K562 (cell line): ENCODE results near the gene ATP5F1D. TPM values are rescaled to one million over a fixed set of nuclear protein-coding genes. Genes with fewer than 3 reads are reported as not detected.
A peak's percentile ranks its signal among the peaks of the same experiment; 100 is the strongest.

Experiments
- E2F3 ChIP-seq: fragments of 250-450 bp; sonication (Bioruptor Pico); IDR thresholded peaks from 2 replicates; pipeline ENCODE4 v1.4.0; 2020; ENCODE audit warnings: mild to moderate bottlenecking
- EP400 ChIP-seq: fragments of 450-650 bp; IDR thresholded peaks from 2 replicates; pipeline ENCODE4 v1.6.1; 2017; ENCODE audit warnings: antibody characterized with exemption, mild to moderate bottlenecking, moderate library complexity
- ESRRA ChIP-seq: fragments of 450-650 bp; IDR thresholded peaks from 2 replicates; pipeline ENCODE4 v1.6.1; 2014; ENCODE audit warnings: low read depth, mild to moderate bottlenecking, moderate library complexity, borderline replicate concordance
- HNRNPLL ChIP-seq: fragments of 200-400 bp; formaldehyde crosslinking; IDR thresholded peaks from 2 replicates; pipeline ENCODE4 v1.6.1; 2017; ENCODE audit warnings: low read length, low read depth, mild to moderate bottlenecking; ENCODE audit not compliant: poor library complexity, severe bottlenecking
- KAT7 ChIP-seq: sonication (generic); formaldehyde crosslinking; IDR thresholded peaks from 2 replicates; pipeline ENCODE4 v1.8.0; 2022; ENCODE audit warnings: missing genetic modification reagents, mild to moderate bottlenecking, borderline replicate concordance
- KDM2B ChIP-seq: fragments of 250-450 bp; sonication (Bioruptor Pico); IDR thresholded peaks from 2 replicates; pipeline ENCODE4 v1.8.0; 2021; ENCODE audit warnings: mild to moderate bottlenecking, moderate library complexity
- PHF8 ChIP-seq: fragments of 200-600 bp; sonication (generic); IDR thresholded peaks from 2 replicates; pipeline ENCODE4 v1.6.1; 2012; ENCODE audit warnings: mixed run types, mild to moderate bottlenecking, inconsistent platforms, low read length, moderate library complexity, borderline replicate concordance
- RBM34 ChIP-seq: fragments of 200-400 bp; formaldehyde crosslinking; IDR thresholded peaks from 2 replicates; pipeline ENCODE4 v1.6.1; 2018; ENCODE audit warnings: low read length, borderline replicate concordance; ENCODE audit not compliant: insufficient read depth
- RUNX1 ChIP-seq: sonication (generic); IDR thresholded peaks from 2 replicates; pipeline ENCODE4 v1.6.1; 2016; ENCODE audit warnings: antibody characterized with exemption, low read depth
- SIN3A ChIP-seq, 2 experiments: fragments of 150-350 bp in 1 of 2; IDR thresholded peaks; 2 replicates each; pipeline ENCODE4 v1.6.1; 2011 to 2016; ENCODE audit warnings: borderline replicate concordance in 2 of 2, low read depth in 2 of 2, low read length in 2 of 2, mild to moderate bottlenecking in 2 of 2, moderate library complexity in 2 of 2; ENCODE audit not compliant: control insufficient read depth in 1 of 2
- SP2 ChIP-seq: IDR thresholded peaks from 2 replicates; pipeline ENCODE4 v1.6.1; 2011; ENCODE audit warnings: mild to moderate bottlenecking, low read depth, low read length, moderate library complexity; ENCODE audit not compliant: poor library complexity, severe bottlenecking; ENCODE audit errors: extremely low read depth
- SRSF1 ChIP-seq: fragments of 200-400 bp; formaldehyde crosslinking; IDR thresholded peaks from 2 replicates; pipeline ENCODE4 v1.6.1; 2017; ENCODE audit warnings: mild to moderate bottlenecking, low read depth, low read length, moderate library complexity
- ZBTB11 ChIP-seq, 3 experiments: fragments of 200-800 bp in 1 of 3; fragments of 250-450 bp in 1 of 3; fragments of 450-650 bp in 1 of 3; sonication (Bioruptor Pico) in 1 of 3; sonication (Bioruptor generic) in 1 of 3; formaldehyde crosslinking in 1 of 3; IDR thresholded peaks; 2 replicates each; pipeline versions ENCODE4 v1.6.1 to v1.8.0; 2016 to 2022; ENCODE audit warnings: mild to moderate bottlenecking in 2 of 3, missing genetic modification characterization in 2 of 3, missing compliant biosample characterization in 1 of 3, moderate library complexity in 1 of 3
- ZFP91 ChIP-seq: sonication (generic); formaldehyde crosslinking; IDR thresholded peaks from 2 replicates; pipeline ENCODE4 v1.8.0; 2022; ENCODE audit warnings: mild to moderate bottlenecking, missing genetic modification reagents
- polyA plus RNA-seq, 8 experiments: library from polyadenylated mRNA; depleted of rRNA in 4 of 8; stranded (reverse) in 5 of 8; unstranded in 3 of 8; fragments of >200 nt; fragmentation: Nextera tagmentation in 2 of 8; fragmentation: Illumina TruSeq in 1 of 8; extraction: Ambion mirVana in 2 of 8; extraction: Trizol in 1 of 8; gene quantifications; 2 replicates each; pipeline versions ENCODE4 v1.2.1 to v1.2.3, GENCODE V29; 2011 to 2014; ENCODE audit warnings: inconsistent platforms in 1 of 8, missing spikeins in 1 of 8
- total RNA-seq, 7 experiments: library from RNA; depleted of rRNA in 6 of 7; stranded (reverse); fragments of >200 nt in 6 of 7; fragmentation: Illumina TruSeq in 2 of 7; extraction: Trizol in 2 of 7; gene quantifications; 2 replicates each; pipeline versions ENCODE4 v1.2.1 to v1.2.3, GENCODE V29; 2011 to 2021; ENCODE audit warnings: low replicate concordance in 1 of 7
- TF ChIP-seq, protein P1 (sequence below): fragments of 450-650 bp; formaldehyde crosslinking; IDR thresholded peaks from 2 replicates; pipeline ENCODE4 v1.4.0; 2020; ENCODE audit warnings: mild to moderate bottlenecking, mixed read lengths
- TF ChIP-seq, protein P2 (sequence below), 2 experiments: fragments of 450-650 bp; conservative IDR thresholded peaks; 2 replicates each; pipeline ENCODE4 v1.6.1; 2017; ENCODE audit warnings: mild to moderate bottlenecking in 2 of 2, moderate library complexity in 2 of 2

Gene ATP5F1D
- total and polyA plus RNA-seq, 9 of the 15 experiments (the other 6 are each of a cell fraction or from before 2014, with no cell fraction given) = 3.9 to 409 (median 36.8) TPM

DNA sequence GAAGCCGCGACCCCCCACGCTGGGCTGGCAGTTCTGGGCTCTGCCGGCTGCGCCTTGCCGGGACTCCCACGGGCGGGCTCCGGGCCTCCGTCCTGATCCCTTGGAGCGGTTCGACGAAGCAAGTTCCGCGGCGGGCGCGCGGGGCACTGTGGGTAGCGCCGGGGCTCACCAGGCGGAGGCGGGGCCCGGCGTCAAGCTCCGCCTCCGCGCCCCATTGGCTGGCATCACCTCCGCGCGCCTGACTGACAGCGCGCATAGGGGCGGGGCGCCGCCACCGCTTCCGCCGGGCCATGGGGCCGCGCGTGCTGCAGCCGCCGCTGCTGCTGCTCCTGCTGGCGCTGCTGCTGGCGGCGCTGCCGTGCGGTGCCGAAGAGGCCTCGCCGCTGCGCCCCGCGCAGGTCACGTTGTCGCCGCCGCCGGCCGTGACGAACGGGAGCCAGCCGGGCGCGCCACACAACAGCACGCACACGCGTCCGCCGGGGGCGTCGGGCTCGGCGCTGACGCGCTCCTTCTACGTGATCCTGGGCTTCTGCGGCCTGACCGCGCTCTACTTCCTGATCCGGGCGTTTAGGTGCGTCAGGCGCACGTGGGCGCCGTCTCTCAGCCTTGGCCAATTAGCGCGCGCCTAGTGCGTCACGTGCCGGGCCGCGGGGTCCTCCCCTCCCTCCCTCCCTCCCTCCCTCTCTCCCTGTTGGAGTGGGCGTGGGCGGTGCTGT is 33.9 kb downstream of the ATP5F1D start, which contains the start of gene FAM174C (continued):
- TF ChIP-seq, protein P1, sequence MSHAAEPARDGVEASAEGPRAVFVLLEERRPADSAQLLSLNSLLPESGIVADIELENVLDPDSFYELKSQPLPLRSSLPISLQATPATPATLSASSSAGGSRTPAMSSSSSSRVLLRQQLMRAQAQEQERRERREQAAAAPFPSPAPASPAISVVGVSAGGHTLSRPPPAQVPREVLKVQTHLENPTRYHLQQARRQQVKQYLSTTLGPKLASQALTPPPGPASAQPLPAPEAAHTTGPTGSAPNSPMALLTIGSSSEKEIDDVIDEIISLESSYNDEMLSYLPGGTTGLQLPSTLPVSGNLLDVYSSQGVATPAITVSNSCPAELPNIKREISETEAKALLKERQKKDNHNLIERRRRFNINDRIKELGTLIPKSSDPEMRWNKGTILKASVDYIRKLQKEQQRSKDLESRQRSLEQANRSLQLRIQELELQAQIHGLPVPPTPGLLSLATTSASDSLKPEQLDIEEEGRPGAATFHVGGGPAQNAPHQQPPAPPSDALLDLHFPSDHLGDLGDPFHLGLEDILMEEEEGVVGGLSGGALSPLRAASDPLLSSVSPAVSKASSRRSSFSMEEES (CRISPR knock-in tag) = peak; percentile 90
- TF ChIP-seq ZBTB11 (CRISPR knock-in tag; IDR thresholded peaks at IDR 0.05) (peak in 1 of 3 experiments; percentile 70; a peak in 2 of 6 replicates), HNRNPLL (peak; percentile 50), ZFP91 (CRISPR knock-in tag) (no peak), KDM2B (CRISPR knock-in tag) (0 out of 2 replicates have a peak, but pooled peaks have one; percentile 38), RUNX1 (no peak), ESRRA (peak; percentile 52; the same call in 1 of the 2 replicates), EP400 (peak; percentile 84; the same call in 1 of the 2 replicates), KAT7 (no peak; the same call in 1 of the 2 replicates), SIN3A (IDR thresholded peaks at IDR 0.05; ENCODE audit: borderline replicate concordance in 2 of 2, control insufficient read depth in 1 of 2, low read depth in 2 of 2, low read length in 2 of 2) (peak; percentile 54 to 92; a peak in 2 of 4 replicates), PHF8 (peak; percentile 94; the same call in 1 of the 2 replicates), SRSF1 (0 out of 2 replicates have a peak, but pooled peaks have one; percentile 12), SP2 (peak; percentile 13), E2F3 (peak; percentile 64; the same call in 1 of the 2 replicates), RBM34 (peak; percentile 74; the same call in 1 of the 2 replicates)
- TF ChIP-seq, protein P2, sequence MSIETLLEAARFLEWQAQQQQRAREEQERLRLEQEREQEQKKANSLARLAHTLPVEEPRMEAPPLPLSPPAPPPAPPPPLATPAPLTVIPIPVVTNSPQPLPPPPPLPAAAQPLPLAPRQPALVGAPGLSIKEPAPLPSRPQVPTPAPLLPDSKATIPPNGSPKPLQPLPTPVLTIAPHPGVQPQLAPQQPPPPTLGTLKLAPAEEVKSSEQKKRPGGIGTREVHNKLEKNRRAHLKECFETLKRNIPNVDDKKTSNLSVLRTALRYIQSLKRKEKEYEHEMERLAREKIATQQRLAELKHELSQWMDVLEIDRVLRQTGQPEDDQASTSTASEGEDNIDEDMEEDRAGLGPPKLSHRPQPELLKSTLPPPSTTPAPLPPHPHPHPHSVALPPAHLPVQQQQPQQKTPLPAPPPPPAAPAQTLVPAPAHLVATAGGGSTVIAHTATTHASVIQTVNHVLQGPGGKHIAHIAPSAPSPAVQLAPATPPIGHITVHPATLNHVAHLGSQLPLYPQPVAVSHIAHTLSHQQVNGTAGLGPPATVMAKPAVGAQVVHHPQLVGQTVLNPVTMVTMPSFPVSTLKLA (conservative IDR thresholded peaks at IDR 0.05) = peak; percentile 97
